Prostate gland (tissue), 2 donors: ENCODE results near the gene SIDT2. TPM values are rescaled to one million over a fixed set of nuclear protein-coding genes. Genes with fewer than 3 reads are reported as not detected.

Experiments
- DNase-seq: peaks from one replicate; pipeline ENCODE4 v3.0.0-alpha.2; 2019; ENCODE audit warnings: low spot score
- H3K27ac ChIP-seq, 2 donors: fragments of 200-600 bp; sonication (generic); 2 replicates each; pipeline ENCODE4 v1.5.1; 2017 to 2019
- H3K27me3 ChIP-seq: fragments of 200-600 bp; sonication (generic); replicated peaks from 2 replicates; pipeline ENCODE4 v1.5.1; 2019; ENCODE audit not compliant: insufficient read depth
- H3K36me3 ChIP-seq, 2 donors: fragments of 200-600 bp; sonication (generic); 1 replicate in 1 of 2; 2 replicates in 1 of 2; pipeline versions ENCODE4 v1.5.1 to v1.8.1; 2017 to 2019
- H3K4me1 ChIP-seq: fragments of 200-600 bp; sonication (generic); replicated peaks from 2 replicates; pipeline ENCODE4 v1.5.1; 2019
- H3K4me3 ChIP-seq, 2 donors: fragments of 200-600 bp; sonication (generic); 2 replicates each; pipeline ENCODE4 v1.5.1; 2017 to 2019
- H3K9me3 ChIP-seq: fragments of 200-600 bp; sonication (generic); 2 replicates; pipeline ENCODE4 v1.5.1; 2017
- POLR2A ChIP-seq: fragments of 450-650 bp; IDR thresholded peaks from one replicate; pipeline ENCODE4 v1.6.1; 2016; ENCODE audit warnings: antibody characterized with exemption, mild to moderate bottlenecking
- POLR2AphosphoS5 ChIP-seq: sonication (generic); formaldehyde crosslinking; IDR thresholded peaks from one replicate; pipeline ENCODE4 v1.6.1; 2017; ENCODE audit warnings: antibody characterized with exemption
- WGBS: methylation state at CpG from one replicate; pipeline ENCODE4 v1.1.5; 2018; 5-methylcytosine and 5-hydroxymethylcytosine counted together
- intact Hi-C: fragments of 100-400 bp; cut with DNase I; formaldehyde crosslinking; loops from one replicate; pipeline ENCODE4 v1.14.2; 2022
- total RNA-seq, 2 donors: library from RNA; depleted of rRNA; stranded (reverse); fragments of >200 nt; gene quantifications; one replicate each; pipeline ENCODE4 v1.1.0, GENCODE V29; 2016
- TF ChIP-seq, protein P1 (sequence below), 4 experiments: fragments of 200-600 bp in 2 of 4; fragments of 450-650 bp in 2 of 4; sonication (generic) in 2 of 4; IDR thresholded peaks; 1 replicate in 3 of 4; 2 replicates in 1 of 4; pipeline ENCODE4 v1.5.1; 2016 to 2019; ENCODE audit warnings: antibody characterized with exemption in 4 of 4, mild to moderate bottlenecking in 2 of 4, moderate library complexity in 2 of 4

The SIDT2 gene
- total RNA-seq, 2 donors from 2014 or later = 69.5 to 144 TPM

DNA sequence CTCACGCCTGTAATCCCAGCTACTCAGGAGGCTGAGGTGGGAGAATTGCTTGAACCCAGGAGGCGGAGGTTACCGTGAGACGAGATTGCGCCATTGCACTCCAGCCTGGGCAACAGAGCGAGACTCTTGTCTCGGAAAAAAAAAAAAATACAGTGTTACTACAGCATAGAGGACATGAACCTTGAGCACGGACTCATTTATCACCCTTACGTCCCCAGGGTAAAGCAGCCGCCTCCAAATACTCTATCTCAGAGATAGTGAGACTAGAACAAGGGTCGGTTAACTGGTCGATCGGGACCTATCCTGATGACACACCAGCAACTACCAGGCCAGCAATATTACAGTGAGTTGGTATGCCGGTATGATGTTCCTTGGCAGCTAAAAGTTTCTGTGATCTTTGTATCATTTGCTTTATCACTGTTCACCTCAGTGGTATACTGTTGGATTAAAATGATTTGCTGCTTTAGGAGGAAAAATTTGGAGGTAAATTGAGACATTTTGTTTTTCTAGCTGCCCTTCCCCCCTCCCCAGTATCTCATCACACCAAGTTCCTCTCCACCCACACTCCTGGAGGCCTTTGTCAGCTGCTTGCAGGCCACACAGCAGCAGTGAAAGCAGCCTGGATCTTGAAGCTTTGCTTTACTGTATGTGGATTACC is 7.0 kb upstream of the SIDT2 start:
- WGBS = 89% methylated on average over 14 of the region's 14 CpGs
- Histone ChIP-seq H3K27ac (no peak overlapping the region), H3K4me3 (no peak overlapping the region), H3K9me3 (no peaks in the 10 kb centered on the region), H3K27me3 (no peaks in the 10 kb centered on the region), H3K36me3 (peaks cover 0 to 3% of the 10 kb centered on the region in 2 donors), H3K4me1 (no peaks in the 10 kb centered on the region)
- no peak for DNase-seq
- TF ChIP-seq POLR2AphosphoS5 (no peak), POLR2A (no peak)
- TF ChIP-seq, protein P1, sequence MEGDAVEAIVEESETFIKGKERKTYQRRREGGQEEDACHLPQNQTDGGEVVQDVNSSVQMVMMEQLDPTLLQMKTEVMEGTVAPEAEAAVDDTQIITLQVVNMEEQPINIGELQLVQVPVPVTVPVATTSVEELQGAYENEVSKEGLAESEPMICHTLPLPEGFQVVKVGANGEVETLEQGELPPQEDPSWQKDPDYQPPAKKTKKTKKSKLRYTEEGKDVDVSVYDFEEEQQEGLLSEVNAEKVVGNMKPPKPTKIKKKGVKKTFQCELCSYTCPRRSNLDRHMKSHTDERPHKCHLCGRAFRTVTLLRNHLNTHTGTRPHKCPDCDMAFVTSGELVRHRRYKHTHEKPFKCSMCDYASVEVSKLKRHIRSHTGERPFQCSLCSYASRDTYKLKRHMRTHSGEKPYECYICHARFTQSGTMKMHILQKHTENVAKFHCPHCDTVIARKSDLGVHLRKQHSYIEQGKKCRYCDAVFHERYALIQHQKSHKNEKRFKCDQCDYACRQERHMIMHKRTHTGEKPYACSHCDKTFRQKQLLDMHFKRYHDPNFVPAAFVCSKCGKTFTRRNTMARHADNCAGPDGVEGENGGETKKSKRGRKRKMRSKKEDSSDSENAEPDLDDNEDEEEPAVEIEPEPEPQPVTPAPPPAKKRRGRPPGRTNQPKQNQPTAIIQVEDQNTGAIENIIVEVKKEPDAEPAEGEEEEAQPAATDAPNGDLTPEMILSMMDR (IDR thresholded peaks at IDR 0.05) = no peak
- intact Hi-C loops = no loop called here

DNA sequence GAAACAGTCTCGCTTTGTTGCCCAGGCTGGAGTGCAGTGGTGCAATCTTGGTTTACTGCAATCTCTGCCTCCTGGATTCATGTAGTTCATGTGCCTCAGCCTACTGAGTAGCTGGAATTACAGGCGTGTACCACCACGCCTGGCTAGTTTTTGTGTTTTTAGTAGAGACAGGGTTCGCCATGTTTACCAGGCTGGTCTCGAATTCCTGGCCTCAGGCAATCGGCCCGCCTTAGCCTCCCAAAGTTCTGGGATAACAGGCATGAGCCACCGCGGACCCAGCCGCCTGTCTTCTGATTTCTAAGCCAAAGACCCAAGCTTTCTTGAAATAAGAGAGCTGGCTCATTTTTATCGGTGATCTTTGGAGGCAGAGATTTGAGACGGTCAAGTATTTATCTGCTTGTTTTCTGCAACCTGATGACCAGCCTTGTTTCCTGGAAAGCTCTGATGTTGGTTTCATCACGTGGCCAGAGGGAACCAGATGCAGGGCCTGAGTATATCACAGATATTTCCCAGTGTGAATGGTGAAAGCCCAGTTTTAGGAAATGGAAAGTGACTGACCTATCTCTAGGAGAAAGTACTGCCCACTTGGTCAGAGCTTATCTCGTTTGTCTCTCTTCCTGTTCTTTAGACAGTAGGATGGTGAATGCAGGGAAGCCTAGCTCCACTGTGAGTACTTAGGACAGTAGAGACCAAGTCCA is 5.7 kb upstream of the SIDT2 start:
- no peaks in the 10 kb centered on the region for H3K27me3 ChIP-seq
- no peaks in the 10 kb centered on the region for H3K9me3 ChIP-seq
- intact Hi-C loops = no loop called here
- 45% methylated on average over 14 of the region's 14 CpGs for WGBS
- peaks cover 0 to under 1% of the 10 kb centered on the region in 2 donors for H3K36me3 ChIP-seq
- H3K27ac ChIP-seq = peak overlapping the region; percentile 30 to 53
- TF ChIP-seq POLR2AphosphoS5 (peak; percentile 10), POLR2A (no peak)
- DNase-seq = no peak
- no peak overlapping the region for H3K4me3 ChIP-seq
- peaks cover 4% of the 10 kb centered on the region for H3K4me1 ChIP-seq

DNA sequence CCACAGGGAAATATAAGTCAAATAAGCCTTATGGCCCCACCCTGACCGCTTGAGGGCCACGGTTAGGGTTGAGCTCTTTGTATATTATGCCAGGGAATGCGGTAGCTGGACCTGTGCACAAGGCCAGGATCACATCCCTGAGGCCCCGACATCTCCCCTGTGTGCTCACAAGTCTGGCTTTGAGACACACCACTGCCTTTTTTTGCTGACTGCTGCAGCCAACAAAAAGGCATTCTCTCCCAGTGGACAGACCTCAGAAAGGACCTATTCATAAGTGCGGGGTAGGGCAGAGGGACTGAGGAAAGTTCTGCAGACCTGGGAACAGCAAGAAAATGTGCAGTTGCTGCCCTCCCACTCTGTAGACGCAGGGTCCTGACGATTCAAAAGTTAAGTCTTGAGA is 3.4 kb upstream of the SIDT2 start:
- no peaks in the 10 kb centered on the region for H3K36me3 ChIP-seq
- no peaks in the 10 kb centered on the region for H3K27me3 ChIP-seq
- no peak overlapping the region for H3K4me3 ChIP-seq
- DNase-seq = no peak
- no peaks in the 10 kb centered on the region for H3K9me3 ChIP-seq
- intact Hi-C loops = loop anchor here (5.0 kb wide), 1 partner anchor 33 kb away; the partner anchor contains the start of gene PAFAH1B2
- TF ChIP-seq POLR2AphosphoS5 (no peak), POLR2A (no peak)
- TF ChIP-seq, protein P1 (IDR thresholded peaks at IDR 0.05) = no peak
- H3K4me1 ChIP-seq = peaks cover 4% of the 10 kb centered on the region
- no peak overlapping the region for H3K27ac ChIP-seq
- 68% methylated on average over 7 of the region's 7 CpGs for WGBS

DNA sequence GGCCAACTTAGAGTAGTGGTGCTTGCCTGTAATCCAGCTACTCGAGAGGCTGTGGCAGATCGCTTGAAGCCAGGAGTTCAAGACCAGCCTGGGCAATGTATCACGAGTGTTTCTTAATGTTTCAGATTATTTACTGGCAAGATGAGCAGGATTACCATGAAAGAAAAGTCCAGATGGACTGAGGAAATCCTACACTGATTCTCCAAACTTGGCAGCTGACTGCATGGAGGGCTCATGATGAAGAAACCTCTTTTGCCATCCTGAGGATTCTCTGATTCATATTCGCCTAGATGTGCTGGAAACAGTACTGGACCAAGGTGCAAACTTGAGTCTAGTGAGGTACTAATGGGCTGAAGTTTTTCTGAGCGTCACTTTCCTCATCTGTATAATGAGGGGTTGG is 2.8 kb upstream of the SIDT2 start:
- Histone ChIP-seq H3K4me1 (peaks cover 7% of the 10 kb centered on the region), H3K36me3 (no peaks in the 10 kb centered on the region), H3K4me3 (no peak overlapping the region), H3K27me3 (no peaks in the 10 kb centered on the region), H3K27ac (peak overlapping the region in 1 of 2 donors; percentile 98), H3K9me3 (no peaks in the 10 kb centered on the region)
- no peak for DNase-seq
- WGBS = 77% methylated on average over 5 of the region's 5 CpGs
- intact Hi-C loops = loop anchor here (5.0 kb wide), 1 partner anchor 33 kb away; the partner anchor contains the start of gene PAFAH1B2
- no peak for TF ChIP-seq POLR2AphosphoS5
- TF ChIP-seq POLR2A = no peak
- TF ChIP-seq, protein P1 (IDR thresholded peaks at IDR 0.05) = no peak

DNA sequence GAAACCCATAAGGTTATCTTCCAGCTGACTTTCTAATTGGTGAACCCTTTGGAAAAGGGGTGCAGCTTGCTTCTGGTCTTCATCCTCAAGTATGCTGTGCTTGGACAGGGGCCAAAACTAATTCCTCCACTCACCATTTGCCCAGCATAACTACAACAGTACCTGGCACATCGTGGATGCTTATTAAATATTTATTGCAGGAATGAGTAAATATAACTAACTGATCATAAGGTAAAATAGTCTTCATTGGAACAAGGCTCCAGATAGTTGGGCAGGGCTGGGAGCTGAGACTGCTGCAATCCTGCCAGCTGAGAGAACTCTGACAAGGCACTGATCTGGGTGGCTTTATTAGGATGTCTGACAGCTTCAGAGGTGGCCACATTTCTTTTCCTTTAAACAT is 2.4 kb upstream of the SIDT2 start:
- intact Hi-C loops = loop anchor here (5.0 kb wide), 1 partner anchor 34 kb away; the partner anchor contains the start of gene PAFAH1B2
- peak overlapping the region; percentile 31 to 98 for H3K27ac ChIP-seq
- no peak overlapping the region for H3K4me3 ChIP-seq
- DNase-seq = peak; percentile 85
- no peaks in the 10 kb centered on the region for H3K27me3 ChIP-seq
- WGBS = 15% methylated on average over 1 of the region's 1 CpG
- no peaks in the 10 kb centered on the region for H3K36me3 ChIP-seq
- no peak for TF ChIP-seq POLR2A
- TF ChIP-seq POLR2AphosphoS5 = peak; percentile 93
- H3K4me1 ChIP-seq = peaks cover 10% of the 10 kb centered on the region
- H3K9me3 ChIP-seq = no peaks in the 10 kb centered on the region
